Left hindlimb (tissue), 1 donor: ENCODE measurements around the gene ZNF17.

ENCODE experiments used
- DNase-seq: peaks from one replicate; pipeline ENCODE4 v3.0.0-alpha.2; 2018

ZNF17 gene

GRCh38 chr19:57434386-57435061, 23.6 kb downstream of the ZNF17 start:
- no peak for DNase-seq

- DNase-seq = peak; percentile 98
Measured at GRCh38 chr19:57435062-57435978, 24.4 kb downstream of the ZNF17 start, which contains the start of gene ZNF749. TSS of gene ZNF749 (plus strand) at chr19:57435325. CDS start at chr19:57435579, 254 bp downstream.

- DNase-seq = no peak
Measured at GRCh38 chr19:57436417-57436816, 25.5 kb downstream of the ZNF17 start.

GRCh38 chr19:57437931-57438330, 27.0 kb downstream of the ZNF17 start:
- DNase-seq = no peak

- DNase-seq = no peak
Measured at GRCh38 chr19:57438925-57439324, 28.0 kb downstream of the ZNF17 start.

GRCh38 chr19:57441979-57442752, 31.2 kb downstream of the ZNF17 start:
- no peak for DNase-seq

GRCh38 chr19:57443121-57443696, 32.2 kb downstream of the ZNF17 start:
- no peak for DNase-seq

- no peak for DNase-seq
Measured at GRCh38 chr19:57452307-57452706, 41.3 kb downstream of the ZNF17 start.

GRCh38 chr19:57465680-57466381, 54.9 kb downstream of the ZNF17 start:
- DNase-seq = no peak

- DNase-seq = no peak
Measured at GRCh38 chr19:57466489-57466888, 55.5 kb downstream of the ZNF17 start.
